GM03348 (cell line): Measurements from ENCODE around the gene GMPPB.
A peak's percentile ranks its signal among the peaks of the same experiment; 100 is the strongest.
"Not testable (repeated sequence)": the region's sequence is repeated elsewhere in the genome, so short reads cannot be mapped to it uniquely, and the experiment has no call there.

ENCODE experiments used
- DNase-seq: peaks from one replicate; pipeline ENCODE4 v3.0.0; 2012; ENCODE audit warnings: low spot score

GMPPB gene

DNA sequence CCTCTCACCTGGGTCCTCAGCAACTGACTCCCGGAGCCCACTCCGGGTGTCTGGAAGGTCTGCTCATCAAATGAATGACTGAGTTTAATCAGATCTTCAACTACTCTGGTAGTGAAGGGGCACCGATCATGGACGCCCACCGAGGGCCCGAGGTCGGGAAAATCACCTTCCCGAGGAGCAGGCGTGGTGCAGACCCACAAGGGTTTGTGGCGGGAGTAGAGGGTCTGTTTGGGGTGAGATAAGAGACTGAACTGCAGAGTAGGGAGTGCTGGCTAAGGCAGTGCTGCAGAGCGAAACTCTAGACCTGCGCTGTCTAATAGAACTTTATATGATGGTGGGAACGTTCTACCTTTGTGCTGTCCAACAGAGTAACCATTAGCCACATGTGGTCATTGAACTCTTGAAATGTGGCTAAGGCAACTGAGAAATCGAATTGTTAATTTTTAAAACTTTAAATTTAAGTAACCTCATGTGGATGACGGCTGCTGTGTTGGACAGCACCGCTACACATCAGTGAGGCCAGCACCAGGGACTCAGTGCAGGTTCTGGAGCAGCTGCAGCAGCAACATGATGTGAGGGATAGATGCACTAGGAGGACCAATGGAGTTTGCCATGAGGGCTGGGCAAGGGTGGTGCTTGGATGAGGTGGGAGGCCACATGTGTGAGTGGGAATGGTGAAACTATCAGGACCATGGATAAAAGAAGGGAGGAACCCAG is 33.7 kb downstream of the GMPPB start:
- not testable (repeated sequence) for DNase-seq

DNA sequence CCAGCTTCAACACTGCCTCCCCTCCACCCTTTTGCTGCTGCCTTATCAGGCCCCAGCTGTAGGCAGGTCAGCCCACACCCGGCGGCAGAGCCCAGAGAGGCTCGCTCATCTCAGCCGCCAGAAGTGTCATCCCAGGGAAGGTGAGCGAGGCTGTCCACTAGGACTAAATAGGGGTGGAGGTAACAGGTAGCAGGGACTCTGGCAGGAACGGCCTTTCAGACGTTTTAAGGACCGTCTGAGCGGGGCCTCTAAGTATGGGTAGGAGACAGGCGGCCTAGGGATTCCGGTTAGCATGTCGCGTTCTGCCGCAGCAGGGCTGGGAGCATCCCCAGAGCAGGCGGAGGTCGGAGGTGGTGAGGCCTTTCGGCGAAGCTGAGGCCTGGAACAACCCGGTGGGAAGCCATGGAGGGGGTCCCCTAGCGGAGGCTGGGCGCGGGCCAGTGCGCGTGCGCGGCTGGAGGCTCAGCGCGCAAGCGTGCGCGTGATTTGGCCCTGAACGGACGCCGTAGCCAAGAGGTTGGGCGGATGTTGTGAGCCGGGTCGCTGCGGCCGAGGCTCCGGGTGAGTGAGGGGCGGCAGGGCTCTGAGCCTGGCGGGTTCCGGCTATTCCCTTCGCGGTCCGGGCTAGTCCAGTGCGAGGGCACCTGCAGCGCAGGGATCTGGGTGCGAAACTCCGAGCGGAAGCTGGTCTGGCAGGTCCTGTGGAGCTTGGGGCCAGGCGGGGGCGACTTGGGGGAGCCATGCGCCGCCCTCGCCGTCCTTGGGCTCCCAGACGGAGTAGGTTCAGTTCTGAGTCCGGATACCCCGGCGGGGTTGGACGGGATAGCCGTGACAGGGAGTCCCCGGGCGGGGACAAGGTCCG is 34.5 kb downstream of the GMPPB start, which contains the start of the genes MST1 and RNF123:
TSS of gene MST1 (minus strand) at position 429 of the 862 bp plus-strand sequence. CDS start 783 bp downstream, outside the sequence.
TSS of gene RNF123 (plus strand) at position 512 of the 862 bp plus-strand sequence. CDS start 1,609 bp downstream, outside the sequence.
- peak; percentile 95 for DNase-seq

DNA sequence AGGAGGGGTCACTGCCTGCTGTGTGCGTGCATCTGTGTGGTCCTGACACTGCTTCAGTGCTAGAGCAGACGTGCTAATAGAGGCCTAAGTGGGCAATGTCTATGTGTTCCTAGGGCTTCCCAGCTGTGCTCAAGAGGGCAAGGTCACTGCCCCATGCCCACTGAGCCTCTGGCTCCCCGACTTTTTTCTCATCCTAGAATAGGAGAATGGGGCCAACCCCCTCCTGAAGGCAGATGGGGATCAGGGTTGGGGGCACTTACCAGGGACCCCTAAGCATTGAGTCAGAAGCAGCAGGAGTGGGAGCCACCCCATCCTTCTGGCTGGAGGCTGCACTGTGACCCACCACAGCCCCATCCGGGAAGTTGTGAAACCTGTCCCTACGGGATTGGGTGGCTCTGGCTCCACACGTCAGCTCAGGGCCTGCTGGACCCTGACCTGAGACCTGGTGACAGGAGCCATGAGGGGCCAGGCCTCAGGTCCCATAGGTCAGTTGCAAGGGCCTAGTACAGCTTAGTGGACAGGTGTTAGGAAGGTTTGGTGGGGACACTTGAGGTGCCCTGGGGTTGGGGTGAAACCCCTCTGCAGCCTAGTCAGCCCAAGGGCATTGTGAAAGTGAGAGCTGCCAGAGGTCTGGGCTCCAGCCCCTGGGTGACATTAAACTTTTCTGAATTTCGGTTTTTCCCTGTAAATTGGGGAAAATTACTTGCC is 35.3 kb downstream of the GMPPB start:
- not testable (repeated sequence) for DNase-seq

DNA sequence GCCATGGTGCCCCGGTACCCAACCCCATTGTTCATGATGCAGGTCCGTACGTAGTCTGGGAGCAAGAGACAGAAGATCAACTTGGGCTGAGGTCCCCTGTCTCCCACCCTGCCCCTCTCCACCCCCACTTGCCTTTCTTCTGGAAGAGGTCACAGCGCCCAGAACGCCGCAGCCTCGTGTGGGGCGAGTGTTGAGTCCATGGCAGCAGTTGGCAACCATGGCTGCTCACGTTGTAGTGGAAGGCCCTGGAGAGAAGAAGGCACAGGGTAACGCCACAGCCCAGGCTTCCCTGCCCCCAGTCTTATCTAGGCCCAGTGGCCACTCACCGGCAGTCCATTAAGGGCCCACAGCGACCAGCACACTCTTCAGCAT is 36.3 kb downstream of the GMPPB start:
- DNase-seq: not testable (repeated sequence)

DNA sequence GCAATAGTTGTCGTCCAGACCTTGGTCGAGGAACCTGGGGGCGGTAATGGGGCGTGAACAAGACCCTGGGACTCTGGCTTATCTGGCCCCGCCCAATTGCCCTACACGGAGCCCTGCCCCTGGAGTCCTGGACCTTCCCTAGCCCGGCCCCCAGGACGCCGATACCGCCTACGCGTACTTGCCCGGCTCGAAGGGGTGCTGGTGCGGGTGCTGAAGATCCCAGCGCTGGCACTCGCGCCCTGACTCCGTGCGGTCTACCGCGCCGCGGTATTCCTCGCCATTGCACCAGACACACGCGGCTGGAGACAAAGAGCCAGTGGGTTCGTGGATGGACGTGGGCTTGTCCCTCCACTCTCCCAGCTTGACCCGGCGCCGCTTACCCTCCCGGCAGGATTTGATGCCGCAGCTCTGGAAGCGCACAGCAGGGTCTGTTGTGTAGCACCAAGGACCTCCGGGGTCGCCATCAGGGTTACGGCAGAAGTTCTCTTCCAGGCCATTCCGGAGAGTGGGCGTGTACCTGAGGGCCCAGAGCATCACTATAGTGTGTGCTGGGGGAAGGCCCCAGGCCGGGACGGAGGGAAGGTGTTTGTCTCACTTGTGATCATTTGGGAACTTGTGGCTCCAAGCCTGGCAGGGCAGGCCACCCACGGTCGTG is 36.9 kb downstream of the GMPPB start:
- peak; percentile 32 for DNase-seq

DNA sequence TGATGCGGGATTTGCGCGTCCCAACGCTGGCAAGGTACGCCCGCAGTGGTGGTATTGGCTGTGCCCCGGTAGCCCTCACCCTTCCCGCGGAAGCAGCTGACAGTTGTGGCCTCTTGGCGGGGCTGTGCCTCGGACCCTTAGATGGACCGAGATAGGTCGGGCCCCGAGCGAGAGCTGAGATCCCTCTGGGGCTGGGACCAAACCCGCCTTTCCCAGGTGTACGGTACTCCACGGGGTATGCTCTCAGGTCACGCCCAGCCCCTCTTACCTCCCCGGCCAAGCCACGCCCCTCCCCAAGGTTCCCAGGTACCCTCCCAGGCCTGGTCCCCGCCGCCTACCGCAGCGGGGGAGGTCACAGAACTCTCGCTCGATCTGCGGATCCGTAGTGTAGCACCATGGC is 37.4 kb downstream of the GMPPB start:
- not testable (repeated sequence) for DNase-seq

DNA sequence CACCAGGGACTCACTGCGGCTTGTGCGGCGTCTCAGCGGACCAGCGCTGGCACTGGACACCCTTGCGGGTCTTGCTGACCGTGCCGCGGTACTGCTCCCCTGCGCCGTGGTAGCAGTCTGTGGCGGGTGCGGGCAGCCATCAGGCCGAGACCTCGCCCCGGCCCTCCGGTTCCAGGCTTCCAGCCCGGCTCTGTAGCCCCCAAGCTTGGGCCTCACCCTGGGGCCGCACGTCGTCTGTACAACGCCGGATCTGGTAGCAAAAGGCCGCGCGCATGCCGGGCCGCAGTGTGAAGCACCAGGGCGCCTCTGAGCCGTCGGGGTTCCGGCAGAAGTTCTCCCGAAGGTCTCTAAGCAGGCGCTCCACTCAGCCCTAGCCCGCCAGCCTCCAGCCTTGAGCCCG is 37.9 kb downstream of the GMPPB start:
- not testable (repeated sequence) for DNase-seq

DNA sequence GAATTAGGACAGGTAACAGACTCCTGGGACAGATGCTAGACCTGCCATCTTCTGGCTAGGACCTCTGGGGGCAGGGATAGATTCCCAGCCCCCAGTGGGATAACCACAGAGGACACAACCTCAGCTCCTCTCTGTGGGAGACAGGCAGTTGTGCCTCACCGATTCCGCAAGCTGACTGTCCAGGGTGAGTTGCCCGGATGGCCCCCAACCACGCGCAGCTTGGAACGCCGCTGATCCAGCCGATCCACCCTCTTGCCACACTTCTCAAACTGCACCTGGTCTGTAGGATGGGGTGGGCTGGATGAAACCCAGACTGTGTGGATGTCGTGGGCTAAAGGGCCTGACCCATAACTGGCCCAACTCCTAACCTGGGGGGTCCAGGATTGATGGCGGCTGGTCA is 38.6 kb downstream of the GMPPB start:
- DNase-seq: not testable (repeated sequence)

DNA sequence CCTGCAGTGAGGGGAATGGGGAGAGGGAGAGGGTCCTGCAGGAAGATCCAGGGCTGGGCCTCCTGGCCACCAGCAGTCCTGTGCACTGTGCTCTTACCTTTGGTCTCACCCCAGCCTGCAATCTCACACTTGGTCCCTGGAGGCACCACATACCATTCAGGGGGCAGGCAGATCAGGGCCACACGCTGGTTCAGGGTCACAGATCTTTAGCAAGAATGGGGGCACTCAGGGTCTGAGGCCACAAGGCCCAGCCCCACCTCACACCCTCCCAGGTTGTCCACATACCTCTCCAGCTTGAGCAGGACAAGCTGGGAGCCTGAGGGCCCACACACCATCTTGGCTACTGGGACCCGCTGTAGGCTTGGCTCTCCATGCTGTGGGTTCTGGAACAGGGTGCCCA is 39.3 kb downstream of the GMPPB start:
- not testable (repeated sequence) for DNase-seq

DNA sequence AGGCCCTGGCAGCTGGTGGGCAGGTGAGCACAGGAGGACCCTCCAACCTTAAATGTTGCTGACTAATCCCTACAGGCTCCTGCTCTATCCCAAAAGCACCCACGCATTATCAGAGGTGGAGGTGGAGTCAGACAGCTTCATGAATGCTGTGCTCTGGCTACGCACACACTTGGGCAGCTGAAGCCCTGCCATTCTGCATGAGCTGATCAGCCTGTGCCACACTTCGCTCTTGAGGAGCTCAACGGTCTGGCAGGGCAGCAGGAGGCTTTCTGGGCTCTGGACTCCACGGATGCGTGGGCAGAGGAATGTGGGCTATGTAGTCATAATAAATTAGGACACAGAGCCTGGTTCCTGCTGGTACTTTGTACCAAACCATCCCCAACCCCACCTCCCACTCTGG is 40.6 kb downstream of the GMPPB start:
- DNase-seq: no peak

DNA sequence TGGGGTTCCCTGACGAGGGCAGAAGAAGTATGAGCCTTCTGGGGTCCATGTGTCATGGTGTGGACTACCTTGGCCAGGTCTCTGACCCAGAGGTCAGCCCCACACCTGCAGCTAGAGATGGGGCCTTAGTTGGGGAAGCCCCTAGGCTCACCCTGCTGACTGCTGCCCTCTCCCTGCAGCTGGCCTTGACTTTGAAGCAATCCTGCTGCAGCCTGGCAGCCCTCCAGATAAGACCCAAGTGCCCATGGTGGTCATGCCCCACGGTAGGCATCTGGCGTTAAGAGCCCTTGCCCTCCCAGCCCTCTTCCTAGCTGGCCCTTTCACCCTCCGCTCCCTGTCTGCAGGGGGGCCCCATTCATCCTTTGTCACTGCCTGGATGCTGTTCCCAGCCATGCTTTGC is 42.2 kb downstream of the GMPPB start:
- DNase-seq: no peak

DNA sequence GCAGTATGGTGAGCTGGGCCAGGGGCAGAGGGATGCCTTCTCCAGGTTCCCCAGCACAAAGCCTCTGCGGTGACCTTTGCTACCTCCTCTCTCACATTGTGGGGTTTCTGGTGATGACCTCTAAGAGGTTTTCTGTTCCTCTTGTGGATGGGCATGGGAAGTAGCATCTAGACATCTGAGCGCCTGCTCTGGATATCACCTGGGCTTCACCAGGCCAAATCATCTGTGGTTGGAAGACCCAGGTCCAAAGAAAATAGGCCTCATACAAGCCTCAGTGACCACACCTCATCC is 42.6 kb downstream of the GMPPB start:
- DNase-seq: no peak

DNA sequence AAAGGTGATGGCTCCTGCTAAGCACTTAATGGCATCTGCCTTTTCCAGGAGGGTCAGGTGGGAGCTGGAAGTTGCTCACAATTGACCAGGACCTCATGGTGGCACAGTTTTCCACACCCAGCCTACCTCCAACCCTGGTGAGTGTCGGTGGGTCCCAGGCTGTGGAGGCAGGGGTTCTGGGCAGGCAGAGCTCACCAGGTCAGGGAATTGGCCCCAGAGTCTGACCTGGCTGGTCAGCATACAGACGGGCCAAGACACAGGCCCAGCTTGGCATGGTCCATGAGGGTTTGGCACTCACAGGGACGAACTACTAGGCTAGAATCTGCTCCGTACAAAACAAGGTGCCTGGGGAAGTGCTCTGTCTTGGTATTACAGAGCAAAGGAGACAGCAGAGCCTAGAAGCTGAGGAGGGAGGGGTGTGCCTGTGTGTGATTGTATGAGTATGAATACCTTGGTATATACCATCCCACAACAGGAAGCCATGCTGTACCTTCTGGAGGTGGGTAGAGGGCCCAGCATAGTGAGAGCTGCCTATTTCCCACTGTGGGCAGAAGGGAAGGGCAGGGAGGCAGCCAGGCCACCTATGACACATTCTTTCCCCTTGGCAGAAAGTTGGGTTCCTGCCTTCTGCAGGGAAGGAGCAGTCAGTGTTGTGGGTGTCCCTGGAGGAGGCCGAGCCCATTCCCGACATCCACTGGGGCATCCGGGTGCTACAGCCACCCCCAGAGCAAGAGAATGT is 43.1 kb downstream of the GMPPB start:
- no peak for DNase-seq

DNA sequence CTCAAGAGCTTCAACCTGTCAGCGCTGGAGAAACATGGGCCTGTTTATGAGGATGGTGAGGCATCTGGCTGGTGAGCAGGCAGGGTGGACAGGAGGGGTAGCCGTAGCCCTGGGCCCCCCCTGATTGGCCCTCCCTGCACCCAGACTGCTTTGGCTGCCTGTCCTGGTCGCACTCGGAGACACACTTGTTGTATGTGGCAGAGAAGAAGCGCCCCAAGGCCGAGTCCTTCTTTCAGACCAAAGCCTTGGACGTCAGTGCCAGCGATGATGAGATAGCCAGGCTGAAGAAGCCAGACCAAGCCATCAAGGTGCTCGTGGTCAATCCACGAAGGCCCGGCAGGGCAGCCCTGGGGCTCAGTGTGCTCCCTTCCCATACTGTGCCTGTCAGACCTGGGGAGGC is 47.8 kb downstream of the GMPPB start:
- no peak for DNase-seq

DNA sequence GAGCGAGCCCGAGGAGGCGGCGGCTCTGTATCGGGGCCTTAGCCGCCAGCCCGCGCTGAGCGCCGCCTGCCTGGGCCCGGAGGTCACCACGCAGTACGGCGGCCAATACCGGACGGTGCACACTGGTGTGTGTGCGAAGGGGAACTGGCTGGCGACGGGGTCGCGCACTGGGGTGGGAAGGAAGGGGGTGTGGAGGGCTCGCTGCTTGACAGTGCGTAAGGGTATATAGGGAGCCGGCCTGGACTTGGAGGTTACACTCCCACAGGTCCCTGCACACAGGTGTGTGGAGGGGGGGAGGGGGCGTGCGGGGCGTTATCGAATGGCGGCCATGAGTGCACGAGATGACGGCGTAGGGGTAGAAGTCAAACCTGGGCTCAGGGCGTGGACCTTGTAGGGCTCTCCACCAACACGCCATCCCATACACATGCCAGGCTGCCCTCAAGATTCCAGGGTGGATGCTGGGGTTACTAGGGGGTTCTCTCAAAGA is 49.2 kb downstream of the GMPPB start:
- DNase-seq: no peak

DNA sequence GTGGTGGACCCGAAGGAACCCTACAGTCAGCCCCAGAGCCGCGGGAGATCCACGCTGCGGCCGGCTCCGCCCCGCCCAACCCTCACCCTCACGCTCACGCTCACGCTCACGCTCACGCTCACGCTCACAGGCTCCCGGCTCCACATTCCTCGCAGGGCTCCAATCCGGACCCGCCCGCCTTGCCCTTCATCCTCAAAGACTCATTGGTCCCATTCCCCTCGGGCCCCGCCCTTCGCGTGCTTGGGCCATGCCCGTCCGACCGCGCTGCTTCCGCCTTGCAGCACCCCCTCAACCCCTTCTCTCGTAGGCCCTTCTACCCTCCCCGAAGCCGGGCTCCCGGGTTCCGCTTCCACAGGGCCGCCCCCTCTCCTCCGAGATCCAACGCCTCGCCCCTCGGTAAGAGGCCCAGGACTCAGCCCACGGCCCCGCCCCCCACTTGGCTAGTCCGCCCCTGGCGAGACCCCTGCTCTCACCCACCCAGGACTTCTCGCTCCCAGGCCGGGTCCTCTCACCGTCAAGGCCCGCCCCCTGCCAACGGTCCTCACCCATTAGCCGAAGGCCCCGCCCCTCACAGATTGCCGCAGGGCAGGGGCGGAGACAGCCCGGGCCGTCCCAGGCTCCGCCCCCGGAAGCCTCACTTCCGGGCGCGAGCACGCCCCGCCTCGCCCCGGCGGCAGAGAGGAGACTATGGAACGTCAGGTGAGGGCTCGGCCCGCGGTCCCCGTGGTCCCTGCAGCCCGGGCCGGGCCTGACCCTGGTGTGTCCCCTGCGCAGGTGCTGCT is 49.8 kb downstream of the GMPPB start, which contains the start of gene APEH:
TSS of gene APEH (plus strand) at position 637 of the 782 bp plus-strand sequence. CDS start at position 688, 51 bp downstream.
- peak; percentile 99 for DNase-seq

DNA sequence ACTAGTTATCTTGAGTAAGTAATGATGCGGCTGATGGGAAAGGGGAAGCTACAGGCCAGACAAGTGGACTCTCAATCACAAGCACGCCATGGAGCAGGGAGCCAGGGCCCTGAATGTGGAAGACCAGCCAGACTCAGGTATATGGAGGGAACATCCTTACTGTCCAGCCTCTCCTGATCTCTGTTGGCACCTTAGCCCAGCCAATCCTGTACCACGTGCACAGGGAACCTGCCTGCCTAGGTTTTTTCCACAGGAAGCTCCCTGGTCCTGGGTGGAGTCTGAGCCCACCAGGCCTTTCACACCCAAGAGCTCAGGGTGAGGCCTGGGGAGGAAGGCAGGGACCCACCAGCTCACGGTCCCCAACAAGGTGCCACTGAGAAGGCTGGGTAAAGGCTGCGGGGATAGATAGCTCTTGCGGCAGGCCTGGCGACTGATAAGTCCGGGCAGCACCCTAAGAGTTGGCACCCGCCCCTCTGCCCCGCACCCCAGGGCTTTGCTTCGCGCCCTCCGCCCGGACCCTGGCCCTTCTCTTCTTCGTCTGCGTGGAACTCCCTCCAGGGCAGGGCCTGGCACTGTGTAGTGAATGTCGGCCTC is 50.5 kb downstream of the GMPPB start:
- no peak for DNase-seq

DNA sequence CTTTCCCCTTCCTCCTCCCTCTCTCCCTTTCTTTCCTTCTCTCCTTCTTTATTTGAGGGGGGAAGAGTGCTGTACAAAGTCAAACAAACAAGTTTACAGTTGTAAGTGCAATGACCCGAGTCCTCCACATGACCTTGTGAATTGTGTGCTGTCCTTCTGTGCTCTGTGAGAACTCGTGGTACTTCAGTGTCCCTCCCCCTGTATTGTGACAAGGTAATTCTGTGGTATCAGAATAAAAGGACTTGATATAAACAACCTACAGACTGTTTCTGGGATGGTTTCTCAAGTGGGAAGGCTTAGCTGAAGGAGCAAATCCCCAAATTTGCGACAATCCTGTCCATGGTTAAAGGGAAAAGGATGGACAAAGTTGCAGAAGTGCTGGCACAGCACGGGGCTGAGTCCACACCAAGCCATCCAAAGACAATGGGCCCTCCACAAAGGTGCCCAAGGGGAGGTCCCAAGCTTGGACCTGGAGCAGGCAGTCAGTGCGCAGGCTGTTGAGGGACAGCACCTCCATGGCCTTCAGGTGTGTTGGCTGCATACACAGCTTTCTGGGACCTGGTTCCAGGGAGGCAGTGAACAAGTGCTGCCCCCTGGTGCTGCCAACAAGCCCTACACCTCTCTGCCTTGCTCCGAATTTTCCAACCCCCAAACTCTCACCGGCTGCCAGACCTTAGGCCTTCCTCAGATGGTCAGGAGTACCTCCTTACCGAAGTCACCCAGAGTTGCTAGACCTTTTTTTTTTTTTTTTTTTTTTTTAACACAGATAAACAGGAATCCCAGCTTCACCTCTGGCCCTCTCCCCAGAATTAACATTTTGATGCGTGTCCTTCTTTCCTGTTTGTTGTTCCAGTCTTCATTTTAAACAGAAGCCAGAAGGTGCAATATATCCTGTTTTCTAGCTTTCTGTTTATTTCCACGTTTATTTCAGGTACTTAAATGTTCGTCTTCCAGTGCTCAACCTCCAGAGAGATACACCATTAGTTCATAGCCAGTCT is 52.2 kb downstream of the GMPPB start:
- DNase-seq: peak; percentile 82

DNA sequence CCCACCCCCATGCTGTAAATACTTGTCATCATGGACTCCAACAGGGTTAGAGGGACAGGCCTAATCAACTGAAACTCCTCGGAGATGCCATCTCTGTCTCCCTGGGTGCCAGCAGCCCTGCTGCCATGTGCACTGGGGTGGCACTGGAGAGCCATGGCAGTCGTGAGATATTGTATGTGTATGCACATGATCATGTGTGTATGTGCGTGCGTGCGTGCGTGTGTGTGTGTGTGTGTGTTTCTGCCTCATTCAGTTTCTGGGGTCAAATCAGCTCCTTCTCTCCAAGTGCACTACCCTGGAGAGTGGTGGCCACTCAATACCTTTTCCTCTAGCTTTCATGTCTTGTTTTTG is 52.8 kb downstream of the GMPPB start:
- DNase-seq: no peak
